ENCODE measurements around the gene IPO13.

- TF ChIP-seq CTCF (conservative IDR thresholded peaks at IDR 0.05; ENCODE audit: low read length) = no peak
- no peak for TF ChIP-seq EZH2phosphoT487 (IDR thresholded peaks at IDR 0.05; ENCODE audit: borderline replicate concordance)
Measured at GRCh38 chr1:43942411-43942810, 4.3 kb upstream of the IPO13 start.
